GM12878 (cell line): ENCODE results near the gene HPD. TPM values are rescaled to one million over a fixed set of nuclear protein-coding genes. Genes with fewer than 3 reads are reported as not detected.

Experiments
- BCLAF1 ChIP-seq: fragments of 450-650 bp; IDR thresholded peaks from 2 replicates; pipeline ENCODE4 v1.6.1; 2017; ENCODE audit warnings: antibody characterized with exemption, mild to moderate bottlenecking, moderate library complexity
- CTCF ChIP-seq, 3 experiments: IDR thresholded peaks in 2 of 3; conservative IDR thresholded peaks in 1 of 3; 2 replicates each; pipeline ENCODE4 v1.5.1; 2011; ENCODE audit warnings: low read depth in 3 of 3, low read length in 3 of 3, mild to moderate bottlenecking in 3 of 3, control low read depth in 2 of 3, moderate library complexity in 2 of 3, inconsistent platforms in 1 of 3, mixed read lengths in 1 of 3; ENCODE audit not compliant: control insufficient read depth in 2 of 3, insufficient read depth in 1 of 3; ENCODE audit errors: extremely low read depth in 1 of 3
- EED ChIP-seq: sonication (generic); IDR thresholded peaks from 2 replicates; pipeline ENCODE4 v1.6.1; 2016; ENCODE audit warnings: antibody characterized with exemption, low read depth
- GATAD2B ChIP-seq: fragments of 450-650 bp; conservative IDR thresholded peaks from 2 replicates; pipeline ENCODE4 v1.6.1; 2017; ENCODE audit warnings: low read depth, mild to moderate bottlenecking, moderate library complexity
- HDAC2 ChIP-seq: fragments of 200-600 bp; sonication (generic); IDR thresholded peaks from 2 replicates; pipeline ENCODE4 v1.6.1; 2017
- KAT2A ChIP-seq: conservative IDR thresholded peaks from 2 replicates; pipeline ENCODE4 v1.6.1; 2011; ENCODE audit warnings: low read depth, low read length; ENCODE audit not compliant: control insufficient read depth
- MAX ChIP-seq: IDR thresholded peaks from 2 replicates; pipeline ENCODE4 v1.6.1; 2012; ENCODE audit warnings: low read depth, low read length, improper control_type of control experiment
- NR2F1 ChIP-seq: fragments of 450-650 bp; conservative IDR thresholded peaks from 2 replicates; pipeline ENCODE4 v1.6.1; 2017; ENCODE audit warnings: mild to moderate bottlenecking
- PML ChIP-seq: IDR thresholded peaks from 2 replicates; pipeline ENCODE4 v1.6.1; 2012; ENCODE audit warnings: low read length, inconsistent platforms
- SIX5 ChIP-seq: IDR thresholded peaks from 2 replicates; pipeline ENCODE4 v1.6.1; 2011; ENCODE audit warnings: mild to moderate bottlenecking, low read depth, low read length, moderate library complexity; ENCODE audit not compliant: severe bottlenecking
- SREBF2 ChIP-seq: IDR thresholded peaks from 2 replicates; pipeline ENCODE4 v1.6.1; 2012; ENCODE audit warnings: mild to moderate bottlenecking, low read length
- SRF ChIP-seq, 2 experiments: IDR thresholded peaks; 2 replicates each; pipeline ENCODE4 v1.6.1; 2011; ENCODE audit warnings: low read depth in 2 of 2, low read length in 2 of 2, mild to moderate bottlenecking in 1 of 2, moderate library complexity in 1 of 2
- TBL1XR1 ChIP-seq: IDR thresholded peaks from 2 replicates; pipeline ENCODE4 v1.6.1; 2012; ENCODE audit warnings: low read depth, low read length, improper control_type of control experiment
- TCF12 ChIP-seq: IDR thresholded peaks from 2 replicates; pipeline ENCODE4 v1.6.1; 2011; ENCODE audit warnings: low read depth, mild to moderate bottlenecking, low read length
- TCF3 ChIP-seq: IDR thresholded peaks from 2 replicates; pipeline ENCODE4 v1.6.1; 2012; ENCODE audit warnings: low read depth, mild to moderate bottlenecking, low read length, borderline replicate concordance; ENCODE audit not compliant: insufficient read depth
- USF1 ChIP-seq: IDR thresholded peaks from 2 replicates; pipeline ENCODE4 v1.6.1; 2011; ENCODE audit warnings: borderline replicate concordance, low read depth, mild to moderate bottlenecking, moderate library complexity, mixed read lengths, low read length; ENCODE audit not compliant: insufficient read depth; ENCODE audit errors: extremely low read length
- ZNF622 ChIP-seq: fragments of 450-650 bp; IDR thresholded peaks from 2 replicates; pipeline ENCODE4 v1.6.1; 2017; ENCODE audit warnings: mild to moderate bottlenecking, inconsistent platforms
- polyA plus RNA-seq, 11 experiments: library from polyadenylated mRNA; depleted of rRNA in 4 of 11; unstranded in 6 of 11; stranded (reverse) in 5 of 11; fragments of >200 nt; fragmentation: Nextera tagmentation in 4 of 11; fragmentation: Illumina TruSeq in 1 of 11; extraction: Ambion mirVana in 4 of 11; extraction: Trizol in 1 of 11; gene quantifications; 1 replicate in 1 of 11; 2 replicates in 10 of 11; pipeline versions ENCODE4 v1.2.1 to v1.2.3, GENCODE V29; 2011 to 2016; ENCODE audit warnings: inconsistent platforms in 2 of 11, missing spikeins in 2 of 11, low read depth in 1 of 11
- total RNA-seq, 4 experiments: library from RNA; depleted of rRNA in 3 of 4; stranded (reverse); fragments of >200 nt in 3 of 4; fragmentation: Illumina TruSeq in 1 of 4; extraction: Trizol in 1 of 4; gene quantifications; 2 replicates each; pipeline versions ENCODE4 v1.2.1 to v1.2.3, GENCODE V29; 2013 to 2021
- TF ChIP-seq, protein P1 (sequence below): IDR thresholded peaks from 2 replicates; pipeline ENCODE4 v1.6.1; 2011; ENCODE audit warnings: borderline replicate concordance, low read depth, mild to moderate bottlenecking, moderate library complexity, low read length; ENCODE audit not compliant: insufficient read depth, poor library complexity, severe bottlenecking
- TF ChIP-seq, protein P2 (sequence below): fragments of 450-650 bp; IDR thresholded peaks from 2 replicates; pipeline ENCODE4 v1.6.1; 2014; ENCODE audit warnings: mild to moderate bottlenecking

The HPD gene
- total and polyA plus RNA-seq, 10 of the 15 experiments (the other 5 are each of a cell fraction or from before 2014, with no cell fraction given), result 0.04 to 0.69 (median 0.28) TPM; not detected in 7

- TF ChIP-seq MAX (no peak), EED (no peak), TBL1XR1 (no peak), ZNF622 (no peak), PML (no peak), BCLAF1 (no peak), TCF3 (no peak), KAT2A (no peak), SRF (IDR thresholded peaks at IDR 0.05; ENCODE audit: low read depth in 2 of 2, low read length in 2 of 2) (no peak), SIX5 (no peak), HDAC2 (no peak), GATAD2B (no peak), USF1 (no peak), CTCF (IDR thresholded peaks at IDR 0.05 in 2 of 3, conservative IDR thresholded peaks at IDR 0.05 in 1 of 3; ENCODE audit: control insufficient read depth in 2 of 3, extremely low read depth in 1 of 3, insufficient read depth in 1 of 3, low read depth in 3 of 3, low read length in 3 of 3) (no peak), SREBF2 (no peak), TCF12 (0 out of 2 replicates have a peak, but pooled peaks have one; percentile 10), NR2F1 (peak; percentile 48)
- TF ChIP-seq, protein P1, sequence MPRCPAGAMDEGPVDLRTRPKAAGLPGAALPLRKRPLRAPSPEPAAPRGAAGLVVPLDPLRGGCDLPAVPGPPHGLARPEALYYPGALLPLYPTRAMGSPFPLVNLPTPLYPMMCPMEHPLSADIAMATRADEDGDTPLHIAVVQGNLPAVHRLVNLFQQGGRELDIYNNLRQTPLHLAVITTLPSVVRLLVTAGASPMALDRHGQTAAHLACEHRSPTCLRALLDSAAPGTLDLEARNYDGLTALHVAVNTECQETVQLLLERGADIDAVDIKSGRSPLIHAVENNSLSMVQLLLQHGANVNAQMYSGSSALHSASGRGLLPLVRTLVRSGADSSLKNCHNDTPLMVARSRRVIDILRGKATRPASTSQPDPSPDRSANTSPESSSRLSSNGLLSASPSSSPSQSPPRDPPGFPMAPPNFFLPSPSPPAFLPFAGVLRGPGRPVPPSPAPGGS, result no peak
- TF ChIP-seq, protein P2, sequence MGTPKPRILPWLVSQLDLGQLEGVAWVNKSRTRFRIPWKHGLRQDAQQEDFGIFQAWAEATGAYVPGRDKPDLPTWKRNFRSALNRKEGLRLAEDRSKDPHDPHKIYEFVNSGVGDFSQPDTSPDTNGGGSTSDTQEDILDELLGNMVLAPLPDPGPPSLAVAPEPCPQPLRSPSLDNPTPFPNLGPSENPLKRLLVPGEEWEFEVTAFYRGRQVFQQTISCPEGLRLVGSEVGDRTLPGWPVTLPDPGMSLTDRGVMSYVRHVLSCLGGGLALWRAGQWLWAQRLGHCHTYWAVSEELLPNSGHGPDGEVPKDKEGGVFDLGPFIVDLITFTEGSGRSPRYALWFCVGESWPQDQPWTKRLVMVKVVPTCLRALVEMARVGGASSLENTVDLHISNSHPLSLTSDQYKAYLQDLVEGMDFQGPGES, result no peak
These were observed 66.7 kb downstream of the HPD start (continued) for GRCh38 chr12:121791671-121792551.
